ENCODE measurements around the gene KCNH4. TPM values are rescaled to one million over a fixed set of nuclear protein-coding genes. Genes with fewer than 3 reads are reported as not detected.

KCNH4 gene
- total and polyA plus RNA-seq, 2 of the 13 experiments (the other 11 are each of a cell fraction or from before 2014, with no cell fraction given): 0.01 to 0.09 TPM

DNA sequence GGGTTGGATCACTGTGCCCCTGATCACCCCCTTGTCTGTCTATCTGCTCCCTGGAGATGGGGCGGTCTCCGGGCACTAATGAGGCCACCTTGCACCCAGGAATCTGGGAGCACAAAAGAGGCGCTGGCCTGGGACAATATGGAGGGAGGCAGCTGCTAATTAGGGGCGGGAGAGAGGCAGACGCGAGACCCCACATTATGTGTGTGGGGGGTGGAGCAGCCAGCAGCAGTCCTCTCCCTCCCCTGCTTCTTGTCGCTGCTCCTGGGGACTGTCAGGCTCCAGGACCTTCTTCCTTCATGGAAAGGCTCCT is 4.6 kb upstream of the KCNH4 start:
- H2AFZ ChIP-seq (ENCODE audit: low read length): no peak overlapping the region
- BruUV-seq (replicated peaks): no TSS peak
- no peaks in the 10 kb centered on the region; the same call in 1 of the 2 replicates for H4K20me1 ChIP-seq (ENCODE audit: insufficient read depth, low read length)
- H3K4me1 ChIP-seq (ENCODE audit: insufficient read depth, low read length): peaks cover 41% of the 10 kb centered on the region
- no peak overlapping the region for H3K4me3 ChIP-seq (replicated peaks in 1 of 3; ENCODE audit: insufficient read depth in 1 of 3, low read depth in 2 of 3, low read length in 3 of 3)
- TF ChIP-seq, protein P1, sequence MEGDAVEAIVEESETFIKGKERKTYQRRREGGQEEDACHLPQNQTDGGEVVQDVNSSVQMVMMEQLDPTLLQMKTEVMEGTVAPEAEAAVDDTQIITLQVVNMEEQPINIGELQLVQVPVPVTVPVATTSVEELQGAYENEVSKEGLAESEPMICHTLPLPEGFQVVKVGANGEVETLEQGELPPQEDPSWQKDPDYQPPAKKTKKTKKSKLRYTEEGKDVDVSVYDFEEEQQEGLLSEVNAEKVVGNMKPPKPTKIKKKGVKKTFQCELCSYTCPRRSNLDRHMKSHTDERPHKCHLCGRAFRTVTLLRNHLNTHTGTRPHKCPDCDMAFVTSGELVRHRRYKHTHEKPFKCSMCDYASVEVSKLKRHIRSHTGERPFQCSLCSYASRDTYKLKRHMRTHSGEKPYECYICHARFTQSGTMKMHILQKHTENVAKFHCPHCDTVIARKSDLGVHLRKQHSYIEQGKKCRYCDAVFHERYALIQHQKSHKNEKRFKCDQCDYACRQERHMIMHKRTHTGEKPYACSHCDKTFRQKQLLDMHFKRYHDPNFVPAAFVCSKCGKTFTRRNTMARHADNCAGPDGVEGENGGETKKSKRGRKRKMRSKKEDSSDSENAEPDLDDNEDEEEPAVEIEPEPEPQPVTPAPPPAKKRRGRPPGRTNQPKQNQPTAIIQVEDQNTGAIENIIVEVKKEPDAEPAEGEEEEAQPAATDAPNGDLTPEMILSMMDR (CRISPR knock-in tag; IDR thresholded peaks at IDR 0.05): no peak
- TF ChIP-seq ZFYVE20 (CRISPR knock-in tag; IDR thresholded peaks at IDR 0.05; ENCODE audit: borderline replicate concordance, low read depth): 0 out of 2 replicates have a peak, but pooled peaks have one; percentile 12
- no peak for TF ChIP-seq MNT (IDR thresholded peaks at IDR 0.05)
- TF ChIP-seq HIVEP1 (CRISPR knock-in tag; IDR thresholded peaks at IDR 0.05): 0 out of 2 replicates have a peak, but pooled peaks have one; percentile 1
- no peak for TF ChIP-seq ZNF143 (CRISPR knock-in tag; IDR thresholded peaks at IDR 0.05)
- TF ChIP-seq ZFP62 (CRISPR knock-in tag; IDR thresholded peaks at IDR 0.05): no peak
- H3K27me3 ChIP-seq (ENCODE audit: control insufficient read depth in 1 of 2, insufficient read depth in 2 of 2, low read length in 2 of 2): peaks cover 0 to 21% of the 10 kb centered on the region in 2 experiments; a peak in 4 of 5 replicates
- no peak for ATAC-seq
- FAIRE-seq: no peak
- no peak overlapping the region for H3K27ac ChIP-seq (ENCODE audit: extremely low read length, insufficient read depth, low read length)
- DNase-seq (ENCODE audit: low spot score): no peak
- no peaks in the 10 kb centered on the region for H3K9me3 ChIP-seq (ENCODE audit: low read length)
- ChIA-PET CTCF (ENCODE audit: low intra/inter-chr PET ratio, low total read pairs) (no interaction called here), POLR2A (no interaction called here)
- H3K4me2 ChIP-seq (ENCODE audit: low read depth, low read length): no peak overlapping the region
- no peak overlapping the region for H3K9ac ChIP-seq (ENCODE audit: insufficient read depth, low read depth, low read length)
- in situ Hi-C loops (cut with HindIII; ENCODE audit: extremely low pct_ligation_motif_present, low pct_unique_long_range_greater_than_20kb) (no loop called here), intact Hi-C loops (cut with micrococcal nuclease; ENCODE audit: unreplicated experiment) (loop anchor here (10.0 kb wide), 1 partner anchor 59 kb away; no protein-coding TSS in a partner anchor)
- H3K79me2 ChIP-seq (ENCODE audit: insufficient read depth, low read length): no peaks in the 10 kb centered on the region
- H3K36me3 ChIP-seq (replicated peaks in 1 of 2; ENCODE audit: control insufficient read depth in 1 of 2, insufficient read depth in 2 of 2, low read length in 2 of 2): no peaks in the 10 kb centered on the region
- 67% methylated on average over 7 of the region's 7 CpGs for WGBS (ENCODE audit: low lambda C conversion rate)

Measured in HepG2 (cell line).